Activated CD8-positive, alpha-beta T cell treated with anti-CD3 and anti-CD28 coated beads for 36 hours (primary cell): ENCODE results near the gene MMAB. TPM values are rescaled to one million over a fixed set of nuclear protein-coding genes. Genes with fewer than 3 reads are reported as not detected.

Source experiments
- ATAC-seq: fragments of 200-7000 bp; cut with Tn5 transposase; one replicate; pipeline ENCODE4 v1.10.0; 2021; ENCODE audit warnings: mild to moderate bottlenecking, moderate library complexity
- CTCF ChIA-PET: fragments of 350-600 bp; sonication (Branson Sonifier 250); formaldehyde crosslinking; loops from one replicate; lab custom pipeline; 2021; ENCODE audit warnings: antibody characterized with exemption; lab: Charles Lee
- POLR2A ChIA-PET: fragments of 350-600 bp; sonication (Branson Sonifier 250); formaldehyde crosslinking; loops from one replicate; lab custom pipeline; 2021; ENCODE audit warnings: antibody characterized with exemption; lab: Charles Lee
- DNase-seq: peaks from one replicate; pipeline ENCODE4 v3.0.0-alpha.2; 2020
- H3K27ac Mint-ChIP-seq: one replicate; pipeline ENCODE4 v1.8.0; 2021; ENCODE audit warnings: mild to moderate bottlenecking, mixed read lengths
- H3K27me3 Mint-ChIP-seq: one replicate; pipeline ENCODE4 v1.8.0; 2021; ENCODE audit warnings: mixed read lengths
- H3K36me3 Mint-ChIP-seq: one replicate; pipeline ENCODE4 v1.8.0; 2021; ENCODE audit warnings: low read depth, mixed read lengths
- H3K4me1 Mint-ChIP-seq: one replicate; pipeline ENCODE4 v1.8.0; 2021; ENCODE audit warnings: low read depth, mixed read lengths
- H3K4me3 Mint-ChIP-seq: one replicate; pipeline ENCODE4 v1.8.0; 2021; ENCODE audit warnings: mild to moderate bottlenecking, moderate library complexity, mixed read lengths
- H3K9me3 Mint-ChIP-seq: one replicate; pipeline ENCODE4 v1.8.0; 2021; ENCODE audit warnings: mixed read lengths
- intact Hi-C: fragments of 100-400 bp; cut with micrococcal nuclease; formaldehyde crosslinking; loops from one replicate; pipeline ENCODE4 v1.10.0; 2022
- total RNA-seq, 2 experiments: library from RNA; stranded (reverse); gene quantifications; one replicate each; pipeline ENCODE4 v1.2.3, GENCODE V29; 2021
- TF ChIP-seq, protein P1 (sequence below): fragments of 200-600 bp; IDR thresholded peaks from one replicate; pipeline ENCODE4 v1.8.0; 2022; ENCODE audit warnings: antibody characterized with exemption, mild to moderate bottlenecking

The MMAB gene
- total RNA-seq, 2 experiments from 2014 or later: 60.5 to 60.9 TPM

DNA sequence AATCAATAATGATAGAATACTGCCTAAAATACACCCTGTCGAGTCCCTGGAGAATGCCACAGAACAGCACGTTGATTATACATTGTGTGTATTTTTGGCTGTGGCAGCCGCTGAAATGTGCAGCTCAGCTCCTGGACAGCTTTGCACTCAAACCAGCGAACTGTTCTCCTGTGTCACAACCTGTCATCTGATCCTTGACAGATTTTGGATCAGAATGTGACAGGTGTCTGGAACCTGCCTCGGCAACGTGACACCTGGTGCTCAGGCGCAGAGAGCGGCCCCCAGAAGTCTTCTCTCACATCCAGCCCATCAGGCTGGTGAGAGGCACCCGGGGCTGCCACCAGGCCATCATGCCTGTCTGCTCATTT is 19.6 kb upstream of the MMAB start:
- ATAC-seq (no peak), DNase-seq (no peak)
- Mint-ChIP-seq H3K27ac (no peak overlapping the region), H3K9me3 (no peaks in the 10 kb centered on the region), H3K4me1 (peaks cover 23% of the 10 kb centered on the region), H3K4me3 (no peak overlapping the region), H3K27me3 (no peaks in the 10 kb centered on the region), H3K36me3 (peaks cover 7% of the 10 kb centered on the region)
- TF ChIP-seq, protein P1, sequence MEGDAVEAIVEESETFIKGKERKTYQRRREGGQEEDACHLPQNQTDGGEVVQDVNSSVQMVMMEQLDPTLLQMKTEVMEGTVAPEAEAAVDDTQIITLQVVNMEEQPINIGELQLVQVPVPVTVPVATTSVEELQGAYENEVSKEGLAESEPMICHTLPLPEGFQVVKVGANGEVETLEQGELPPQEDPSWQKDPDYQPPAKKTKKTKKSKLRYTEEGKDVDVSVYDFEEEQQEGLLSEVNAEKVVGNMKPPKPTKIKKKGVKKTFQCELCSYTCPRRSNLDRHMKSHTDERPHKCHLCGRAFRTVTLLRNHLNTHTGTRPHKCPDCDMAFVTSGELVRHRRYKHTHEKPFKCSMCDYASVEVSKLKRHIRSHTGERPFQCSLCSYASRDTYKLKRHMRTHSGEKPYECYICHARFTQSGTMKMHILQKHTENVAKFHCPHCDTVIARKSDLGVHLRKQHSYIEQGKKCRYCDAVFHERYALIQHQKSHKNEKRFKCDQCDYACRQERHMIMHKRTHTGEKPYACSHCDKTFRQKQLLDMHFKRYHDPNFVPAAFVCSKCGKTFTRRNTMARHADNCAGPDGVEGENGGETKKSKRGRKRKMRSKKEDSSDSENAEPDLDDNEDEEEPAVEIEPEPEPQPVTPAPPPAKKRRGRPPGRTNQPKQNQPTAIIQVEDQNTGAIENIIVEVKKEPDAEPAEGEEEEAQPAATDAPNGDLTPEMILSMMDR: no peak
- intact Hi-C loops: no loop called here
- CTCF ChIA-PET: interaction anchor here (1.1 to 3.3 kb wide), 2 partner anchors 183 to 253 kb away, joined by 3 to 17 read pairs; no protein-coding TSS in a partner anchor
- POLR2A ChIA-PET: interaction anchor here (1.9 kb wide), 1 partner anchor 19 kb away, joined by 6 read pairs; the partner anchor contains the start of gene MVK

DNA sequence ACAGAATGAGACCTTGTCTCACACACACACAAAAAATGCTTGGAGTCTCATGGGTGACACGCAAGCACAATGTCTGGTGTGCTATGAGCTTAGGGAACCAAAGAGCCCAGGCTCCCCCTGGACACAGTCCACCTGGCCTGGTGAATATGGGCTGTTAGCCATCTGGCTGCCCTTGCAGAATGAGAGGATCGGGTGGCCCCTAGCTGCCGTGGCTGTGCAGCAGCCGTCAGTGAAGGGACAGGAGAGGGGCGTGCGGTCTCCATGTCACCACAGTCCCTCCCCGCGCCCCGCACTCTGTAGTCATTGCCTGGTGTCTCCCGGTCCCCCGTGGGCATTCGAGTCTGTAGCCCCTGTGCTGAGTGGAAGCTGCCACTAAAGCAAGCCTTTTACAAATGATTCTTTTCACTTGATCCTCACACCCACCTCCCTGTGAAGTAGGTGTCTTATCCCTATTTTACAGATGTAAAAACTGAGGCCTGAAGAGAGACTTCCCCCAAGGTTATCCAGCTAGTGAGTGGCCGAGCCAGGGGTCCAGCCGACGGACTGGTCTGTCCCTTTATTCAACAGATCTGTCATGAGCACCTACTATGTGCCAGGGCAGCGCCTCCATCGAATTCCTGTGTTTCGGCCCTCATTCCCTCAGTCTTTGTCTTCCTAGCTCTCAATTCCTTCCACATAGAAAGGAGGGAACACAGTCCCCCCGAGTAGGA is 19.0 kb upstream of the MMAB start:
- Mint-ChIP-seq H3K36me3 (peaks cover 7% of the 10 kb centered on the region), H3K4me1 (peaks cover 19% of the 10 kb centered on the region), H3K27me3 (no peaks in the 10 kb centered on the region), H3K27ac (no peak overlapping the region), H3K9me3 (no peaks in the 10 kb centered on the region), H3K4me3 (no peak overlapping the region)
- TF ChIP-seq, protein P1: no peak
- ATAC-seq (no peak), DNase-seq (no peak)
- ChIA-PET POLR2A (interaction anchor here (1.9 kb wide), 1 partner anchor 18 kb away, joined by 6 read pairs; the partner anchor contains the start of gene MVK), CTCF (interaction anchor here (1.1 to 3.3 kb wide), 2 partner anchors 183 to 253 kb away, joined by 3 to 17 read pairs; no protein-coding TSS in a partner anchor)
- intact Hi-C loops: no loop called here

DNA sequence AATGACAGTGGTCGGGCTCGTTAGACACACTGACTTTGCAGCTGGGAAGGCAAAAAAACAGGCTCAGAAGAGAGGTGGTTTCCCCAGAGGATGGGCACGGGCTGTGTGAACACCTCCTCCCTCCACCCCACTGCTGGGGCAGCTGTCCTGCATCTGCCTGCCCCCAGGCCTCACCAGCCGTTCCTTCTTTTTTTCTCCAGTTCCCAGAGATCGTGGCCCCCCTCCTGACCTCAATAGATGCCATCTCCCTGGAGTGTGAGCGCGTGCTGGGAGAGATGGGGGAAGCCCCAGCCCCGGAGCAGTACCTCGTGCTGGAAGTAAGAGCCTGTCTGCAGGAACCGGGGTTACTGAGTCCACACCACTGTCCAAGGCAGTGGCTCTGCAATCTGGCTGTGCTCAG is 17.7 kb upstream of the MMAB start:
- Mint-ChIP-seq H3K36me3 (peaks cover 9% of the 10 kb centered on the region), H3K27me3 (no peaks in the 10 kb centered on the region), H3K4me1 (peaks cover 15% of the 10 kb centered on the region), H3K4me3 (no peak overlapping the region), H3K27ac (no peak overlapping the region), H3K9me3 (no peaks in the 10 kb centered on the region)
- intact Hi-C loops: no loop called here
- ATAC-seq: no peak
- no peak for DNase-seq
- TF ChIP-seq, protein P1: no peak
- ChIA-PET CTCF (no interaction called here), POLR2A (no interaction called here)

DNA sequence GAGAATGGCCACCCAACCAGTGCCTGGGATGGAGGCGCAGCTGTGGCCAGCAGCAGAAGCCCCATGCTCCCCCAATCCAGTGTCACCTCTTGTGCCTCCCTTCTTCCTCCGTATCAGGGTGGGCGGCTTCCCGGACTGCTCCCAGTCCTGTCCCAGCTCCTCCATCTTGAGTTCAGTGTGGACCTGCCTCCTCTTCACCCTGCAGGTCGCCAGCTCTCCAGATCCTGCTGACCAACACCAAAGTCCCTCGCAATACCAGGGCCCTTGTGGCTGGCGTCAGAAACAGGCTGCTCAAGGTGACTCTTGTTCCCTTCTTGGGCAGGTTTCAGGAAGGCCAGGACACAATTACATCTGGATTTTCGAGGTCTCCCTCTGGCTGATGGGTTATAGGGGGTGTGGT is 17.3 kb upstream of the MMAB start:
- H3K27me3 Mint-ChIP-seq: no peaks in the 10 kb centered on the region
- no peak overlapping the region for H3K27ac Mint-ChIP-seq
- TF ChIP-seq, protein P1: no peak
- no peak overlapping the region for H3K4me3 Mint-ChIP-seq
- ATAC-seq (no peak), DNase-seq (no peak)
- H3K4me1 Mint-ChIP-seq: peaks cover 12% of the 10 kb centered on the region
- intact Hi-C loops: no loop called here
- no peaks in the 10 kb centered on the region for H3K9me3 Mint-ChIP-seq
- H3K36me3 Mint-ChIP-seq: peaks cover 9% of the 10 kb centered on the region
- POLR2A ChIA-PET: no interaction called here
- CTCF ChIA-PET: no interaction called here

DNA sequence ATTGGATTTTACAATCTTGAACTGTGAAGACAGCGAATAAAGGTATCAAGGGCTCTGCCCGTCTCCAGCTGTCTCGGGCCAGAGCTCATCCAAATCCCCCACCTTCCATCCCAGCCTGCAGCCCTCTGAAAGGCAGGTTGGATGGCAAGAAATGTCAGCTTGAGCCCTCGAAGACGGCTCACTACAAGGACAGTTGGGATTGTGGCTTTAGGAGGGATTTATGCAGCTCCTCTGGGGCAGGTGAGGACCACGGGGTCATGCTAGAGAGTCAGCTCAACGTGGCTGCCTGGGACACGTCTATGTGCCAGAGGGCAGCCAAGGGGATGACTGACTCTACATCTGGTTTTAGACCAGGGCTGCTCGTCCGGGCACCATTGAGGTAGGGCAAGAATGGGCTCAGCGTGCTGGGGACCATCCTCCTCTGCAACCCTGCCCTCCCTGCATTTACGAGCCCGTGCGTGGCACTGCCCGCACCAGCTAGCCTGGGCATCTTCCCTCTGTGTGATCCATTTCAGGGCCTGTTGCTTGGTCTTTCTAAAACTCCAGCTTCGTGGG is 16.5 kb upstream of the MMAB start:
- intact Hi-C loops: no loop called here
- Mint-ChIP-seq H3K27ac (no peak overlapping the region), H3K36me3 (peaks cover 9% of the 10 kb centered on the region), H3K4me3 (no peak overlapping the region), H3K27me3 (no peaks in the 10 kb centered on the region), H3K9me3 (no peaks in the 10 kb centered on the region), H3K4me1 (peaks cover 4% of the 10 kb centered on the region)
- TF ChIP-seq, protein P1: no peak
- DNase-seq: no peak
- ChIA-PET CTCF (interaction anchor here (1.0 kb wide), 1 partner anchor 16 kb away, joined by 3 read pairs; the partner anchor contains the start of gene MVK), POLR2A (no interaction called here)
- no peak for ATAC-seq
